ENCODE results near the gene ACTR1B. TPM values are rescaled to one million over a fixed set of nuclear protein-coding genes. Genes with fewer than 3 reads are reported as not detected.

The ACTR1B gene
- total and polyA plus RNA-seq, 8 donors = 46.8 to 90.0 (median 50.2) TPM

- Histone ChIP-seq H3K27ac (peak overlapping the region; percentile 88 to 99 (median 97)), H3K9me3 (no peaks in the 10 kb centered on the region), H3K27me3 (no peaks in the 10 kb centered on the region), H3K36me3 (no peaks in the 10 kb centered on the region), H3K4me1 (peaks cover 5 to 15% (median 13%) of the 10 kb centered on the region in 3 donors), H3K4me3 (peak overlapping the region; percentile 28 to 88 (median 81))
- no peak for FAIRE-seq
- peak in 1 of 6 donors; percentile 38 for DNase-seq
- peak in 1 of 4 donors; percentile 5 for ATAC-seq
- intact Hi-C loops (cut with DNase I) = no loop called here
- TF ChIP-seq, protein P1, sequence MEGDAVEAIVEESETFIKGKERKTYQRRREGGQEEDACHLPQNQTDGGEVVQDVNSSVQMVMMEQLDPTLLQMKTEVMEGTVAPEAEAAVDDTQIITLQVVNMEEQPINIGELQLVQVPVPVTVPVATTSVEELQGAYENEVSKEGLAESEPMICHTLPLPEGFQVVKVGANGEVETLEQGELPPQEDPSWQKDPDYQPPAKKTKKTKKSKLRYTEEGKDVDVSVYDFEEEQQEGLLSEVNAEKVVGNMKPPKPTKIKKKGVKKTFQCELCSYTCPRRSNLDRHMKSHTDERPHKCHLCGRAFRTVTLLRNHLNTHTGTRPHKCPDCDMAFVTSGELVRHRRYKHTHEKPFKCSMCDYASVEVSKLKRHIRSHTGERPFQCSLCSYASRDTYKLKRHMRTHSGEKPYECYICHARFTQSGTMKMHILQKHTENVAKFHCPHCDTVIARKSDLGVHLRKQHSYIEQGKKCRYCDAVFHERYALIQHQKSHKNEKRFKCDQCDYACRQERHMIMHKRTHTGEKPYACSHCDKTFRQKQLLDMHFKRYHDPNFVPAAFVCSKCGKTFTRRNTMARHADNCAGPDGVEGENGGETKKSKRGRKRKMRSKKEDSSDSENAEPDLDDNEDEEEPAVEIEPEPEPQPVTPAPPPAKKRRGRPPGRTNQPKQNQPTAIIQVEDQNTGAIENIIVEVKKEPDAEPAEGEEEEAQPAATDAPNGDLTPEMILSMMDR (IDR thresholded peaks at IDR 0.05) = no peak
- WGBS, 2 donors = 4 to 5% methylated on average over 21 of the region's 21 CpGs
Observed at GRCh38 chr2:97664636-97664970, 759 bp upstream of the ACTR1B start.

- ATAC-seq (no peak), FAIRE-seq (no peak), DNase-seq (no peak)
- peak overlapping the region; percentile 88 to 99 (median 97) for H3K27ac ChIP-seq
- peak overlapping the region; percentile 80 to 88 (median 82) for H3K4me3 ChIP-seq
- no peaks in the 10 kb centered on the region for H3K27me3 ChIP-seq
- intact Hi-C loops (cut with DNase I) = no loop called here
- H3K36me3 ChIP-seq = peaks cover 0 to 6% (median 6%) of the 10 kb centered on the region in 3 donors
- no peaks in the 10 kb centered on the region for H3K9me3 ChIP-seq
- peaks cover 5 to 15% (median 13%) of the 10 kb centered on the region in 3 donors for H3K4me1 ChIP-seq
- 0 to 1% methylated on average over 6 to 46 of the region's 46 CpGs for WGBS, 2 donors
- TF ChIP-seq, protein P1 (IDR thresholded peaks at IDR 0.05) = no peak
Observed at GRCh38 chr2:97663626-97663961, 250 bp downstream of the ACTR1B start.

GRCh38 chr2:97662895-97663625 is 784 bp downstream of the ACTR1B start:
- H3K4me3 ChIP-seq = peak overlapping the region; percentile 80 to 88 (median 82)
- ATAC-seq (peak; percentile 17 to 46 (median 34)), DNase-seq (peak; percentile 65 to 86 (median 72)), FAIRE-seq (no peak)
- H3K36me3 ChIP-seq = peaks cover 0 to 12% (median 7%) of the 10 kb centered on the region in 3 donors
- WGBS, 2 donors = 0 to 1% methylated on average over 24 of the region's 24 CpGs
- peak overlapping the region; percentile 88 to 99 (median 97) for H3K27ac ChIP-seq
- no peaks in the 10 kb centered on the region for H3K9me3 ChIP-seq
- H3K4me1 ChIP-seq = peaks cover 5 to 15% (median 13%) of the 10 kb centered on the region in 3 donors
- no peaks in the 10 kb centered on the region for H3K27me3 ChIP-seq
- intact Hi-C loops (cut with DNase I) = no loop called here
- TF ChIP-seq, protein P1 (IDR thresholded peaks at IDR 0.05) = no peak

GRCh38 chr2:97662386-97662894 is 1.4 kb downstream of the ACTR1B start:
- 36 to 39% methylated on average over 12 of the region's 12 CpGs for WGBS, 2 donors
- no peak for ATAC-seq
- intact Hi-C loops (cut with DNase I) = no loop called here
- FAIRE-seq = no peak
- DNase-seq = no peak
- Histone ChIP-seq H3K9me3 (no peaks in the 10 kb centered on the region), H3K36me3 (peaks cover 0 to 18% (median 13%) of the 10 kb centered on the region in 3 donors), H3K27ac (peak overlapping the region; percentile 88 to 99 (median 97)), H3K4me3 (peak overlapping the region in 3 of 4 donors; percentile 80 to 88 (median 82)), H3K27me3 (no peaks in the 10 kb centered on the region), H3K4me1 (peaks cover 5 to 15% (median 13%) of the 10 kb centered on the region in 3 donors)
- TF ChIP-seq, protein P1 (IDR thresholded peaks at IDR 0.05) = no peak

GRCh38 chr2:97661927-97662326 is 1.9 kb downstream of the ACTR1B start:
- TF ChIP-seq, protein P1 (IDR thresholded peaks at IDR 0.05) = no peak
- Histone ChIP-seq H3K36me3 (peaks cover 0 to 23% (median 16%) of the 10 kb centered on the region in 3 donors), H3K27me3 (no peaks in the 10 kb centered on the region), H3K27ac (peak overlapping the region in 1 of 4 donors; percentile 98), H3K9me3 (no peaks in the 10 kb centered on the region), H3K4me3 (peak overlapping the region in 1 of 4 donors; percentile 88), H3K4me1 (peaks cover 5 to 15% (median 13%) of the 10 kb centered on the region in 3 donors)
- FAIRE-seq (no peak), DNase-seq (no peak), ATAC-seq (no peak)
- 74 to 76% methylated on average over 6 of the region's 6 CpGs for WGBS, 2 donors
- intact Hi-C loops (cut with DNase I) = no loop called here
